ENCODE measurements around the gene ST6GALNAC3. TPM values are rescaled to one million over a fixed set of nuclear protein-coding genes. Genes with fewer than 3 reads are reported as not detected.

ST6GALNAC3 gene
- total RNA-seq, 2 experiments from 2014 or later = 0.50 to 1.2 TPM

DNA sequence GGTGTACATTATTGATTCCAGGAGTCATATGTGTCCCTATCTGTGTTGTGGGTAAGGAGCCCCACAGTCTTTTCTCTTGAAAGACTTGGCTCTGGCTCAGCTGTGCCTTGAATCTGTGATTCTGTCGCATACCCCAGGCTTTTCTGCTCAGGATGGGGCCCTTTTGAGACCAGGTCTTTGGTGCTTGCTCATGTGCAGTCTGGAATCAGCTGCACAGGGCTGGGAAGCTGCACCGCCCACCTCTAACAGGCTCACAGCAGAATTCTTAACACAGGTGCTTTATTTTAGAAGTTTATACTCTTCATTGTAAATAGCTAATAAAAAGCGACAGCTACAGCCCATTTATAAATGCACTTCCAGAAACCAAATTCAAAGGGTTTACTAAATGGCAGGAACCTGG is 61.3 kb downstream of the ST6GALNAC3 start:
- BruUV-seq (replicated peaks) = no TSS peak
- intact Hi-C loops (cut with micrococcal nuclease; ENCODE audit: unreplicated experiment) = no loop called here
- Histone ChIP-seq H3K27ac (ENCODE audit: low read depth, low read length, poor library complexity, severe bottlenecking) (no peak overlapping the region), H3K4me3 (ENCODE audit: low read depth, low read length, poor library complexity, severe bottlenecking) (no peak overlapping the region), H3K79me2 (ENCODE audit: insufficient read depth, low read depth, low read length) (no peaks in the 10 kb centered on the region), H3K4me1 (ENCODE audit: insufficient read depth, low read length, poor library complexity, severe bottlenecking) (no peaks in the 10 kb centered on the region), H3K4me2 (ENCODE audit: low read length) (no peak overlapping the region), H3K9me2 (ENCODE audit: insufficient read depth, low read length) (no peaks in the 10 kb centered on the region), H2AFZ (ENCODE audit: low read length) (no peak overlapping the region), H4K20me1 (ENCODE audit: insufficient read depth, low read length) (no peaks in the 10 kb centered on the region), H3K36me3 (ENCODE audit: insufficient read depth, low read length) (no peaks in the 10 kb centered on the region), H3K9me3 (ENCODE audit: low read length) (no peaks in the 10 kb centered on the region)
- CTCF ChIA-PET (ENCODE audit: unreplicated experiment) = no interaction called here
- POLR2A ChIA-PET = interaction anchor here (0.6 to 1.1 kb wide), 2 partner anchors 11 to 344 kb away, joined by 3 read pairs; no protein-coding TSS in a partner anchor
- no peak for DNase-seq (ENCODE audit: low spot score)
- TF ChIP-seq EZH2phosphoT487 (IDR thresholded peaks at IDR 0.05; ENCODE audit: borderline replicate concordance, low read depth, low read length) = no peak
- TF ChIP-seq, protein P1, sequence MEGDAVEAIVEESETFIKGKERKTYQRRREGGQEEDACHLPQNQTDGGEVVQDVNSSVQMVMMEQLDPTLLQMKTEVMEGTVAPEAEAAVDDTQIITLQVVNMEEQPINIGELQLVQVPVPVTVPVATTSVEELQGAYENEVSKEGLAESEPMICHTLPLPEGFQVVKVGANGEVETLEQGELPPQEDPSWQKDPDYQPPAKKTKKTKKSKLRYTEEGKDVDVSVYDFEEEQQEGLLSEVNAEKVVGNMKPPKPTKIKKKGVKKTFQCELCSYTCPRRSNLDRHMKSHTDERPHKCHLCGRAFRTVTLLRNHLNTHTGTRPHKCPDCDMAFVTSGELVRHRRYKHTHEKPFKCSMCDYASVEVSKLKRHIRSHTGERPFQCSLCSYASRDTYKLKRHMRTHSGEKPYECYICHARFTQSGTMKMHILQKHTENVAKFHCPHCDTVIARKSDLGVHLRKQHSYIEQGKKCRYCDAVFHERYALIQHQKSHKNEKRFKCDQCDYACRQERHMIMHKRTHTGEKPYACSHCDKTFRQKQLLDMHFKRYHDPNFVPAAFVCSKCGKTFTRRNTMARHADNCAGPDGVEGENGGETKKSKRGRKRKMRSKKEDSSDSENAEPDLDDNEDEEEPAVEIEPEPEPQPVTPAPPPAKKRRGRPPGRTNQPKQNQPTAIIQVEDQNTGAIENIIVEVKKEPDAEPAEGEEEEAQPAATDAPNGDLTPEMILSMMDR (conservative IDR thresholded peaks at IDR 0.05; ENCODE audit: low read length) = no peak

DNA sequence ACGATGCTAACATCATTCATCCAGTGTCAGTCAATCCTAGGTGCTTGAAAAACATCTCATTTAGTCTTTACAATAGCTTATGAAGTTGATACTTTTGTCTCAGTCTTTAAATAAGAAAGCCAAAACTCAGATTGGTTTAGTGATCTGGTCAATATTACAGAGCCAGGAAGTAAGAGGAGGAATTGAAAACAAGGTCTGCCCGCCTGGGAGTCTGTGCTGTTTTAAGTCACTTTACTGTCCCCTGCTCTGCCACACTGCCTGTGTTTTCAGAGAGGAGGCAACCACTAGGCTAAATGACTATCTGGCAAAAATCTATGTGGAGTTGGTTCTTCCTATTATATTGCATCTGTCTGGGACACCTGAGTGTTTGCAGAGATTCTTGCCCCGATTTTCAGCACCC is 62.3 kb downstream of the ST6GALNAC3 start:
- ChIA-PET POLR2A (no interaction called here), CTCF (ENCODE audit: unreplicated experiment) (no interaction called here)
- DNase-seq (ENCODE audit: low spot score) = no peak
- Histone ChIP-seq H3K9me2 (ENCODE audit: insufficient read depth, low read length) (no peaks in the 10 kb centered on the region), H3K79me2 (ENCODE audit: insufficient read depth, low read depth, low read length) (no peaks in the 10 kb centered on the region), H3K9me3 (ENCODE audit: low read length) (no peaks in the 10 kb centered on the region), H4K20me1 (ENCODE audit: insufficient read depth, low read length) (no peaks in the 10 kb centered on the region), H3K4me1 (ENCODE audit: insufficient read depth, low read length, poor library complexity, severe bottlenecking) (no peaks in the 10 kb centered on the region), H3K4me2 (ENCODE audit: low read length) (no peak overlapping the region), H3K4me3 (ENCODE audit: low read depth, low read length, poor library complexity, severe bottlenecking) (no peak overlapping the region), H3K36me3 (ENCODE audit: insufficient read depth, low read length) (no peaks in the 10 kb centered on the region), H3K27ac (ENCODE audit: low read depth, low read length, poor library complexity, severe bottlenecking) (no peak overlapping the region), H2AFZ (ENCODE audit: low read length) (no peak overlapping the region)
- BruUV-seq (replicated peaks) = no TSS peak
- intact Hi-C loops (cut with micrococcal nuclease; ENCODE audit: unreplicated experiment) = no loop called here
- TF ChIP-seq, protein P1 (conservative IDR thresholded peaks at IDR 0.05; ENCODE audit: low read length) = no peak
- no peak for TF ChIP-seq EZH2phosphoT487 (IDR thresholded peaks at IDR 0.05; ENCODE audit: borderline replicate concordance, low read depth, low read length)

DNA sequence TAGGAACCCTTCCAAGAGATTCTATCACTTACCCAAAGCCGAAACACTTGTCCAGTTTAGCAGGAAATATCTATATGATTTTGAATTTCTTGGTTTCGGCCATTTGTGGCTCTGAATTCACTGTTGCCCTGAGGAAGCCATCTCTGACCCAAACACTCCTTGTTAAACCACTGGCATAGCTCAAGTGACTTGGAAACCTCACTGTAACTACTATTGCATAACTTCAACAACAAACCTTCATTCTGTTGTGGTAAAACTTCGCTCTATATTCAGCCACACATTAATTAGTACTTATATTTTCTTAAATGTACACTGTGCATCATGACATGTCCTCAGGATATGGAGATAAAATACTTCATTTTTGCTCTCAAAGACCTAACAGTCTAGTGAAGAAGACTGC is 63.2 kb downstream of the ST6GALNAC3 start:
- Histone ChIP-seq H3K9me2 (ENCODE audit: insufficient read depth, low read length) (no peaks in the 10 kb centered on the region), H3K79me2 (ENCODE audit: insufficient read depth, low read depth, low read length) (no peaks in the 10 kb centered on the region), H3K4me1 (ENCODE audit: insufficient read depth, low read length, poor library complexity, severe bottlenecking) (no peaks in the 10 kb centered on the region), H3K27ac (ENCODE audit: low read depth, low read length, poor library complexity, severe bottlenecking) (no peak overlapping the region), H3K4me2 (ENCODE audit: low read length) (no peak overlapping the region), H2AFZ (ENCODE audit: low read length) (no peak overlapping the region), H3K36me3 (ENCODE audit: insufficient read depth, low read length) (no peaks in the 10 kb centered on the region), H3K9me3 (ENCODE audit: low read length) (no peaks in the 10 kb centered on the region), H4K20me1 (ENCODE audit: insufficient read depth, low read length) (no peaks in the 10 kb centered on the region), H3K4me3 (ENCODE audit: low read depth, low read length, poor library complexity, severe bottlenecking) (no peak overlapping the region)
- no TSS peak for BruUV-seq (replicated peaks)
- TF ChIP-seq, protein P1 (conservative IDR thresholded peaks at IDR 0.05; ENCODE audit: low read length) = no peak
- no peak for TF ChIP-seq EZH2phosphoT487 (IDR thresholded peaks at IDR 0.05; ENCODE audit: borderline replicate concordance, low read depth, low read length)
- POLR2A ChIA-PET = no interaction called here
- CTCF ChIA-PET (ENCODE audit: unreplicated experiment) = no interaction called here
- intact Hi-C loops (cut with micrococcal nuclease; ENCODE audit: unreplicated experiment) = no loop called here
- DNase-seq (ENCODE audit: low spot score) = no peak

All from OCI-LY7 (cell line).